Measurements from ENCODE around the gene NR2F1.

The NR2F1 gene

GRCh38 chr5:93604644-93605515 is 21.9 kb downstream of the NR2F1 start:
- DNase-seq = no peak

GRCh38 chr5:93606382-93606752 is 23.3 kb downstream of the NR2F1 start:
- DNase-seq = no peak

- no peak for DNase-seq
Observed at GRCh38 chr5:93607367-93608258, 24.6 kb downstream of the NR2F1 start.

GRCh38 chr5:93608855-93609254 is 25.8 kb downstream of the NR2F1 start:
- no peak for DNase-seq

- no peak for DNase-seq
Observed at GRCh38 chr5:93609762-93610161, 26.7 kb downstream of the NR2F1 start.

GRCh38 chr5:93610581-93611272 is 27.7 kb downstream of the NR2F1 start:
- no peak for DNase-seq

GRCh38 chr5:93611273-93611975 is 28.4 kb downstream of the NR2F1 start:
- no peak for DNase-seq

GRCh38 chr5:93611976-93612854 is 29.2 kb downstream of the NR2F1 start:
- DNase-seq = no peak

GRCh38 chr5:93612855-93613243 is 29.8 kb downstream of the NR2F1 start:
- no peak for DNase-seq

GRCh38 chr5:93616538-93617174 is 33.6 kb downstream of the NR2F1 start:
- no peak for DNase-seq

- DNase-seq = peak; percentile 45
Observed at GRCh38 chr5:93620487-93621326, 37.7 kb downstream of the NR2F1 start.

GRCh38 chr5:93621327-93621798 is 38.3 kb downstream of the NR2F1 start:
- no peak for DNase-seq

- no peak for DNase-seq
Observed at GRCh38 chr5:93622240-93622885, 39.3 kb downstream of the NR2F1 start.

- DNase-seq = no peak
Observed at GRCh38 chr5:93623153-93623552, 40.1 kb downstream of the NR2F1 start.

- DNase-seq = no peak
Observed at GRCh38 chr5:93626801-93627200, 43.8 kb downstream of the NR2F1 start.

- DNase-seq = no peak
Observed at GRCh38 chr5:93632327-93632726, 49.3 kb downstream of the NR2F1 start.

GRCh38 chr5:93635991-93636390 is 53.0 kb downstream of the NR2F1 start:
- no peak for DNase-seq

- no peak for DNase-seq
Observed at GRCh38 chr5:93636837-93637236, 53.8 kb downstream of the NR2F1 start.

GRCh38 chr5:93637697-93638096 is 54.7 kb downstream of the NR2F1 start:
- no peak for DNase-seq
